K562 (cell line): ENCODE measurements around the gene PSMG3. TPM values are rescaled to one million over a fixed set of nuclear protein-coding genes. Genes with fewer than 3 reads are reported as not detected.

Experiments
- ELF1 ChIP-seq: fragments of 200-800 bp; sonication (Bioruptor generic); IDR thresholded peaks from 2 replicates; pipeline ENCODE4 v1.6.1; 2016; ENCODE audit warnings: missing genetic modification characterization, missing compliant biosample characterization
- FOXK1 ChIP-seq: sonication (generic); formaldehyde crosslinking; IDR thresholded peaks from 2 replicates; pipeline ENCODE4 v1.8.0; 2022; ENCODE audit warnings: missing genetic modification reagents, mild to moderate bottlenecking, borderline replicate concordance
- HCFC1 ChIP-seq: IDR thresholded peaks from 2 replicates; pipeline ENCODE4 v1.6.1; 2012; ENCODE audit warnings: low read depth, low read length, improper control_type of control experiment
- HEY1 ChIP-seq: fragments of 250-450 bp; sonication (Bioruptor Pico); IDR thresholded peaks from 2 replicates; pipeline ENCODE4 v1.5.0; 2020; ENCODE audit warnings: mild to moderate bottlenecking, moderate library complexity, borderline replicate concordance
- ILK ChIP-seq: fragments of 450-650 bp; IDR thresholded peaks from 2 replicates; pipeline ENCODE4 v1.6.1; 2016; ENCODE audit warnings: missing genetic modification characterization, low read depth, mild to moderate bottlenecking, missing compliant biosample characterization, moderate library complexity, borderline replicate concordance
- KAT7 ChIP-seq: sonication (generic); formaldehyde crosslinking; IDR thresholded peaks from 2 replicates; pipeline ENCODE4 v1.8.0; 2022; ENCODE audit warnings: missing genetic modification reagents, mild to moderate bottlenecking, borderline replicate concordance
- LEF1 ChIP-seq: fragments of 450-650 bp; IDR thresholded peaks from 2 replicates; pipeline ENCODE4 v1.6.1; 2016; ENCODE audit warnings: mild to moderate bottlenecking
- MXI1 ChIP-seq: IDR thresholded peaks from 2 replicates; pipeline ENCODE4 v1.6.1; 2011; ENCODE audit warnings: low read depth, mild to moderate bottlenecking, improper control_type of control experiment, low read length
- RUNX1 ChIP-seq: sonication (generic); IDR thresholded peaks from 2 replicates; pipeline ENCODE4 v1.6.1; 2016; ENCODE audit warnings: antibody characterized with exemption, low read depth
- TSC22D4 ChIP-seq: fragments of 450-650 bp; IDR thresholded peaks from 2 replicates; pipeline ENCODE4 v1.6.1; 2016; ENCODE audit warnings: missing genetic modification characterization, missing biosample characterization, control low read depth
- ZNF445 ChIP-seq: fragments of 250-450 bp; sonication (Bioruptor Pico); IDR thresholded peaks from 2 replicates; pipeline ENCODE4 v1.4.0; 2020; ENCODE audit warnings: low read depth, mild to moderate bottlenecking, moderate library complexity
- polyA plus RNA-seq, 8 experiments: library from polyadenylated mRNA; depleted of rRNA in 4 of 8; stranded (reverse) in 5 of 8; unstranded in 3 of 8; fragments of >200 nt; fragmentation: Nextera tagmentation in 2 of 8; fragmentation: Illumina TruSeq in 1 of 8; extraction: Ambion mirVana in 2 of 8; extraction: Trizol in 1 of 8; gene quantifications; 2 replicates each; pipeline versions ENCODE4 v1.2.1 to v1.2.3, GENCODE V29; 2011 to 2014; ENCODE audit warnings: inconsistent platforms in 1 of 8, missing spikeins in 1 of 8
- total RNA-seq, 7 experiments: library from RNA; depleted of rRNA in 6 of 7; stranded (reverse); fragments of >200 nt in 6 of 7; fragmentation: Illumina TruSeq in 2 of 7; extraction: Trizol in 2 of 7; gene quantifications; 2 replicates each; pipeline versions ENCODE4 v1.2.1 to v1.2.3, GENCODE V29; 2011 to 2021; ENCODE audit warnings: low replicate concordance in 1 of 7
- TF ChIP-seq, protein P1 (sequence below): sonication (generic); formaldehyde crosslinking; IDR thresholded peaks from 2 replicates; pipeline ENCODE4 v1.8.1; 2023; ENCODE audit warnings: mild to moderate bottlenecking, missing genetic modification reagents
- TF ChIP-seq, protein P2 (sequence below): fragments of 450-650 bp; formaldehyde crosslinking; IDR thresholded peaks from 2 replicates; pipeline ENCODE4 v1.4.0; 2020; ENCODE audit warnings: mild to moderate bottlenecking, moderate library complexity
- TF ChIP-seq, protein P3 (sequence below): fragments of 150-350 bp; conservative IDR thresholded peaks from 2 replicates; pipeline ENCODE4 v1.6.1; 2014; ENCODE audit warnings: low read length
- TF ChIP-seq, protein P4 (sequence below): IDR thresholded peaks from 2 replicates; pipeline ENCODE4 v1.6.1; 2016; ENCODE audit warnings: missing genetic modification characterization, missing compliant biosample characterization

PSMG3 gene
- total and polyA plus RNA-seq, 9 of the 15 experiments (the other 6 are each of a cell fraction or from before 2014, with no cell fraction given), result 34.8 to 122 (median 80.1) TPM

DNA sequence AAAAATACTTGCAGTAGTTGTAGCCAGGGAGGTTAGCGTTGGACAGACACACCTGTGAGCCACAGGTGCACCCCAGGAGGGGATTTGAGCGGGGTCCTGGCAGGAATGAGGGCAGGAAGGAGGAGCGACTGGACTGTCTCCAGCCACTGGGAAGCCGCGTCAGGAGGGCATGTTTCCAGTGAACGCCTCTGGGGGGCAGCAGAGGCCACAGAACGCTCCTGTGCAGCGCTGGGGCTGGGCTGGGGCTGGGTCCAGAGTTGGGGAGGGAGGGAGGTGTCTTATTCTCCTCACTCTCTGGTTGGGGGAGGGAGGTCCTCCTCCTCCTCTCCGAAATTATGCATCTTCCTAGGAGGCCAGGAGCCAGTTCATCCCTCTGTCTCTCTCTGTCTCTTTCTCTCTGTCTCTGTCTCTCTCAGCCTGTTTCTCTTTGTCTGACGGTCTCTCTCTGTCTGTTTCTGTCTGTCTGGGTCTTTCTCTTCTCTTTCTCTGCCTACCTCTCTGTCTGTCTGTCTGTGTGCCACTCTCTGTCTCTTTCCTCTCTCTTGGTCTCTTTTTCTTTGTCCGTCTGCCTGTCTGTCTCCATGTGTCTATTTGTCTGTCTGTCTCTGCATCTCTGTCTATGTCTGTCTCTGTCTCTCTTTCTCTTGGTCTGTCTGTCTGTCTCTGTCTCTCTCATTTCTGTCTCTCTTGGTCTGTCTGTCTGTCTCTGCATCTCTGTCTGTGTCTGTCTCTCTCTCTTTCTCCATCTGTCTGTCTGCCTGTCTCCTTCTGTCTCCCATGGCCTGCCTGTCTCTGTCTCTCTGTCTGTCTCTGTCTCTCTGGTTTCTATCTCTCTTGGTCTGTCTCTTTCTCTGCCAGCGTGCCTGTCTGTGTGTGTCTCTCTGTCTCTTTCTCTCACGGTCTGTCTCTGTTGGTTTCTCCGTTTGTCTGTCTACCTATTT is 9.9 kb upstream of the PSMG3 start (continued):
- TF ChIP-seq, protein P1, sequence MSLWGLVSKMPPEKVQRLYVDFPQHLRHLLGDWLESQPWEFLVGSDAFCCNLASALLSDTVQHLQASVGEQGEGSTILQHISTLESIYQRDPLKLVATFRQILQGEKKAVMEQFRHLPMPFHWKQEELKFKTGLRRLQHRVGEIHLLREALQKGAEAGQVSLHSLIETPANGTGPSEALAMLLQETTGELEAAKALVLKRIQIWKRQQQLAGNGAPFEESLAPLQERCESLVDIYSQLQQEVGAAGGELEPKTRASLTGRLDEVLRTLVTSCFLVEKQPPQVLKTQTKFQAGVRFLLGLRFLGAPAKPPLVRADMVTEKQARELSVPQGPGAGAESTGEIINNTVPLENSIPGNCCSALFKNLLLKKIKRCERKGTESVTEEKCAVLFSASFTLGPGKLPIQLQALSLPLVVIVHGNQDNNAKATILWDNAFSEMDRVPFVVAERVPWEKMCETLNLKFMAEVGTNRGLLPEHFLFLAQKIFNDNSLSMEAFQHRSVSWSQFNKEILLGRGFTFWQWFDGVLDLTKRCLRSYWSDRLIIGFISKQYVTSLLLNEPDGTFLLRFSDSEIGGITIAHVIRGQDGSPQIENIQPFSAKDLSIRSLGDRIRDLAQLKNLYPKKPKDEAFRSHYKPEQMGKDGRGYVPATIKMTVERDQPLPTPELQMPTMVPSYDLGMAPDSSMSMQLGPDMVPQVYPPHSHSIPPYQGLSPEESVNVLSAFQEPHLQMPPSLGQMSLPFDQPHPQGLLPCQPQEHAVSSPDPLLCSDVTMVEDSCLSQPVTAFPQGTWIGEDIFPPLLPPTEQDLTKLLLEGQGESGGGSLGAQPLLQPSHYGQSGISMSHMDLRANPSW, result no peak
- TF ChIP-seq FOXK1 (CRISPR knock-in tag), result no peak
- TF ChIP-seq TSC22D4 (tag), result peak; percentile 64; the same call in 1 of the 2 replicates
- no peak for TF ChIP-seq ILK (tag)
- TF ChIP-seq, protein P2, sequence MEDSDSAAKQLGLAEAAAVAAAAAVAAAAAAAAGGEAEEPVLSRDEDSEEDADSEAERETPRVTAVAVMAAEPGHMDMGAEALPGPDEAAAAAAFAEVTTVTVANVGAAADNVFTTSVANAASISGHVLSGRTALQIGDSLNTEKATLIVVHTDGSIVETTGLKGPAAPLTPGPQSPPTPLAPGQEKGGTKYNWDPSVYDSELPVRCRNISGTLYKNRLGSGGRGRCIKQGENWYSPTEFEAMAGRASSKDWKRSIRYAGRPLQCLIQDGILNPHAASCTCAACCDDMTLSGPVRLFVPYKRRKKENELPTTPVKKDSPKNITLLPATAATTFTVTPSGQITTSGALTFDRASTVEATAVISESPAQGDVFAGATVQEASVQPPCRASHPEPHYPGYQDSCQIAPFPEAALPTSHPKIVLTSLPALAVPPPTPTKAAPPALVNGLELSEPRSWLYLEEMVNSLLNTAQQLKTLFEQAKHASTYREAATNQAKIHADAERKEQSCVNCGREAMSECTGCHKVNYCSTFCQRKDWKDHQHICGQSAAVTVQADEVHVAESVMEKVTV (CRISPR knock-in tag), result peak; percentile 75
- no peak for TF ChIP-seq MXI1
- no peak for TF ChIP-seq KAT7 (CRISPR knock-in tag)
- TF ChIP-seq HCFC1, result no peak
- TF ChIP-seq ZNF445, result no peak
- no peak for TF ChIP-seq HEY1 (CRISPR knock-in tag)
- no peak for TF ChIP-seq RUNX1
- no peak for TF ChIP-seq ELF1 (tag)
- TF ChIP-seq, protein P3, sequence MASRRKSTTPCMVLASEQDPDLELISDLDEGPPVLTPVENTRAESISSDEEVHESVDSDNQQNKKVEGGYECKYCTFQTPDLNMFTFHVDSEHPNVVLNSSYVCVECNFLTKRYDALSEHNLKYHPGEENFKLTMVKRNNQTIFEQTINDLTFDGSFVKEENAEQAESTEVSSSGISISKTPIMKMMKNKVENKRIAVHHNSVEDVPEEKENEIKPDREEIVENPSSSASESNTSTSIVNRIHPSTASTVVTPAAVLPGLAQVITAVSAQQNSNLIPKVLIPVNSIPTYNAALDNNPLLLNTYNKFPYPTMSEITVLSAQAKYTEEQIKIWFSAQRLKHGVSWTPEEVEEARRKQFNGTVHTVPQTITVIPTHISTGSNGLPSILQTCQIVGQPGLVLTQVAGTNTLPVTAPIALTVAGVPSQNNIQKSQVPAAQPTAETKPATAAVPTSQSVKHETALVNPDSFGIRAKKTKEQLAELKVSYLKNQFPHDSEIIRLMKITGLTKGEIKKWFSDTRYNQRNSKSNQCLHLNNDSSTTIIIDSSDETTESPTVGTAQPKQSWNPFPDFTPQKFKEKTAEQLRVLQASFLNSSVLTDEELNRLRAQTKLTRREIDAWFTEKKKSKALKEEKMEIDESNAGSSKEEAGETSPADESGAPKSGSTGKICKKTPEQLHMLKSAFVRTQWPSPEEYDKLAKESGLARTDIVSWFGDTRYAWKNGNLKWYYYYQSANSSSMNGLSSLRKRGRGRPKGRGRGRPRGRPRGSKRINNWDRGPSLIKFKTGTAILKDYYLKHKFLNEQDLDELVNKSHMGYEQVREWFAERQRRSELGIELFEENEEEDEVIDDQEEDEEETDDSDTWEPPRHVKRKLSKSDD, result no peak
- no peak for TF ChIP-seq LEF1
- TF ChIP-seq, protein P4, sequence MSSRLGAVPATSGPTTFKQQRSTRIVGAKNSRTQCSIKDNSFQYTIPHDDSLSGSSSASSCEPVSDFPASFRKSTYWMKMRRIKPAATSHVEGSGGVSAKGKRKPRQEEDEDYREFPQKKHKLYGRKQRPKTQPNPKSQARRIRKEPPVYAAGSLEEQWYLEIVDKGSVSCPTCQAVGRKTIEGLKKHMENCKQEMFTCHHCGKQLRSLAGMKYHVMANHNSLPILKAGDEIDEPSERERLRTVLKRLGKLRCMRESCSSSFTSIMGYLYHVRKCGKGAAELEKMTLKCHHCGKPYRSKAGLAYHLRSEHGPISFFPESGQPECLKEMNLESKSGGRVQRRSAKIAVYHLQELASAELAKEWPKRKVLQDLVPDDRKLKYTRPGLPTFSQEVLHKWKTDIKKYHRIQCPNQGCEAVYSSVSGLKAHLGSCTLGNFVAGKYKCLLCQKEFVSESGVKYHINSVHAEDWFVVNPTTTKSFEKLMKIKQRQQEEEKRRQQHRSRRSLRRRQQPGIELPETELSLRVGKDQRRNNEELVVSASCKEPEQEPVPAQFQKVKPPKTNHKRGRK (tag), result peak; percentile 81
